Measurements from ENCODE around the gene TMCC2. TPM values are rescaled to one million over a fixed set of nuclear protein-coding genes. Genes with fewer than 3 reads are reported as not detected.

The TMCC2 gene
- polyA plus RNA-seq, 3 donors: 0.16 to 0.27 TPM; not detected in 1

- Mint-ChIP-seq H3K27me3 (ENCODE audit: low read depth in 3 of 3) (peaks cover 0 to 5% (median 4%) of the 10 kb centered on the region in 3 donors), H3K4me3 (no peak overlapping the region), H3K36me3 (no peaks in the 10 kb centered on the region), H3K9me3 (no peaks in the 10 kb centered on the region), H3K4me1 (peaks cover 19% of the 10 kb centered on the region), H3K27ac (no peak overlapping the region)
- no peak overlapping the region for H2AFZ ChIP-seq (ENCODE audit: insufficient read depth, low read depth, low read length, poor library complexity, severe bottlenecking)
- H3K9me3 ChIP-seq (replicated peaks in 1 of 2; ENCODE audit: control insufficient read depth in 1 of 2, insufficient read depth in 1 of 2, low read length in 2 of 2): no peaks in the 10 kb centered on the region
- H3K4me1 ChIP-seq (ENCODE audit: control insufficient read depth in 1 of 2, insufficient read depth in 2 of 2, low read length in 2 of 2): peaks cover 12 to 16% of the 10 kb centered on the region in 2 donors
- H3K36me3 ChIP-seq (replicated peaks in 1 of 2; ENCODE audit: control insufficient read depth in 1 of 2, insufficient read depth in 2 of 2, low read length in 2 of 2): no peaks in the 10 kb centered on the region
- H4K20me1 ChIP-seq (ENCODE audit: insufficient read depth, low read length): no peaks in the 10 kb centered on the region
- H3K4me2 ChIP-seq (replicated peaks; ENCODE audit: extremely low read depth, low read length, poor library complexity, severe bottlenecking): no peak overlapping the region
- WGBS (ENCODE audit: insufficient coverage): 100% methylated on average over 2 of the region's 6 CpGs
- no peaks in the 10 kb centered on the region for H3K79me2 ChIP-seq (ENCODE audit: insufficient read depth, low read length)
- no peak for DNase-seq
- no peak overlapping the region for H3K4me3 ChIP-seq (replicated peaks in 1 of 3; ENCODE audit: low read depth in 2 of 3, low read length in 3 of 3)
- intact Hi-C loops (cut with micrococcal nuclease): no loop called here
- H3K9ac ChIP-seq (ENCODE audit: insufficient read depth, low read length, poor library complexity, severe bottlenecking): no peak overlapping the region
- H3K27me3 ChIP-seq (ENCODE audit: control insufficient read depth in 2 of 2, insufficient read depth in 2 of 2, low read length in 2 of 2): no peaks in the 10 kb centered on the region
- no peak overlapping the region for H3K27ac ChIP-seq (ENCODE audit: low read depth in 1 of 2, low read length in 2 of 2)
- TF ChIP-seq CTCF (IDR thresholded peaks at IDR 0.05): no peak
These were observed 8.2 kb downstream of the TMCC2 start for GRCh38 chr1:205235951-205236350.

GRCh38 chr1:205236526-205236925 is 8.8 kb downstream of the TMCC2 start:
- H3K36me3 ChIP-seq (replicated peaks in 1 of 2; ENCODE audit: control insufficient read depth in 1 of 2, insufficient read depth in 2 of 2, low read length in 2 of 2): no peaks in the 10 kb centered on the region
- H2AFZ ChIP-seq (ENCODE audit: insufficient read depth, low read depth, low read length, poor library complexity, severe bottlenecking): no peak overlapping the region
- no peak for DNase-seq
- H3K9me3 Mint-ChIP-seq: no peaks in the 10 kb centered on the region
- no peak for TF ChIP-seq CTCF (IDR thresholded peaks at IDR 0.05)
- H3K27me3 ChIP-seq (ENCODE audit: control insufficient read depth in 2 of 2, insufficient read depth in 2 of 2, low read length in 2 of 2): no peaks in the 10 kb centered on the region
- no peaks in the 10 kb centered on the region for H3K9me3 ChIP-seq (replicated peaks in 1 of 2; ENCODE audit: control insufficient read depth in 1 of 2, insufficient read depth in 1 of 2, low read length in 2 of 2)
- H3K4me3 ChIP-seq (replicated peaks in 1 of 3; ENCODE audit: low read depth in 2 of 3, low read length in 3 of 3): no peak overlapping the region
- H3K4me2 ChIP-seq (replicated peaks; ENCODE audit: extremely low read depth, low read length, poor library complexity, severe bottlenecking): no peak overlapping the region
- H3K27ac Mint-ChIP-seq: no peak overlapping the region
- 90% methylated on average over 8 of the region's 8 CpGs for WGBS (ENCODE audit: insufficient coverage)
- H4K20me1 ChIP-seq (ENCODE audit: insufficient read depth, low read length): no peaks in the 10 kb centered on the region
- H3K27me3 Mint-ChIP-seq (ENCODE audit: low read depth in 3 of 3): peaks cover 0 to 4% (median 2%) of the 10 kb centered on the region in 3 donors
- peaks cover 12 to 16% of the 10 kb centered on the region in 2 donors for H3K4me1 ChIP-seq (ENCODE audit: control insufficient read depth in 1 of 2, insufficient read depth in 2 of 2, low read length in 2 of 2)
- no peaks in the 10 kb centered on the region for H3K79me2 ChIP-seq (ENCODE audit: insufficient read depth, low read length)
- H3K4me1 Mint-ChIP-seq: peaks cover 19% of the 10 kb centered on the region
- H3K4me3 Mint-ChIP-seq: no peak overlapping the region
- H3K27ac ChIP-seq (ENCODE audit: low read depth in 1 of 2, low read length in 2 of 2): no peak overlapping the region
- H3K9ac ChIP-seq (ENCODE audit: insufficient read depth, low read length, poor library complexity, severe bottlenecking): no peak overlapping the region
- intact Hi-C loops (cut with micrococcal nuclease): no loop called here
- no peaks in the 10 kb centered on the region for H3K36me3 Mint-ChIP-seq
